Trophoblast cell (in vitro differentiated cells and primary cell): ENCODE results near the gene FGD4.
"Not testable (repeated sequence)": the region's sequence is repeated elsewhere in the genome, so short reads cannot be mapped to it uniquely, and the experiment has no call there.

Source experiments
- DNase-seq, 2 donors: peaks; one replicate each; pipeline ENCODE4 v3.0.0-alpha.2; 2016
- H2AFZ ChIP-seq: 2 replicates; pipeline ENCODE4 v1.6.1; 2013; ENCODE audit warnings: low read length, moderate library complexity, mild to moderate bottlenecking; ENCODE audit not compliant: insufficient read depth, poor library complexity
- H2AK5ac ChIP-seq: 2 replicates; pipeline ENCODE4 v1.6.1; 2013; ENCODE audit warnings: mild to moderate bottlenecking, low read length
- H2BK120ac ChIP-seq: 2 replicates; pipeline ENCODE4 v1.6.1; 2013; ENCODE audit warnings: low read length, mild to moderate bottlenecking, moderate library complexity; ENCODE audit not compliant: insufficient read depth, poor library complexity
- H2BK12ac ChIP-seq: 2 replicates; pipeline ENCODE4 v1.6.1; 2013; ENCODE audit warnings: mild to moderate bottlenecking, low read length, moderate library complexity
- H2BK5ac ChIP-seq: 2 replicates; pipeline ENCODE4 v1.6.1; 2013; ENCODE audit warnings: low read length, low read depth, moderate library complexity, mild to moderate bottlenecking; ENCODE audit not compliant: poor library complexity
- H3K14ac ChIP-seq: 2 replicates; pipeline ENCODE4 v1.6.1; 2013; ENCODE audit warnings: mild to moderate bottlenecking, low read length
- H3K18ac ChIP-seq: 2 replicates; pipeline ENCODE4 v1.6.1; 2013; ENCODE audit warnings: mild to moderate bottlenecking, low read length
- H3K23ac ChIP-seq: 2 replicates; pipeline ENCODE4 v1.6.1; 2013; ENCODE audit warnings: low read length
- H3K27ac ChIP-seq: 2 replicates; pipeline ENCODE4 v1.5.1; 2013; ENCODE audit warnings: low read depth, mild to moderate bottlenecking, inconsistent platforms, low read length, moderate library complexity
- H3K27me3 ChIP-seq: 2 replicates; pipeline ENCODE4 v1.6.1; 2013; ENCODE audit warnings: inconsistent platforms, mild to moderate bottlenecking, low read length, moderate library complexity; ENCODE audit not compliant: insufficient read depth
- H3K36me3 ChIP-seq, 2 experiments: 1 replicate in 1 of 2; 2 replicates in 1 of 2; pipeline ENCODE4 v1.6.1; 2013; ENCODE audit warnings: low read length in 2 of 2, mild to moderate bottlenecking in 2 of 2, moderate library complexity in 1 of 2; ENCODE audit not compliant: insufficient read depth in 2 of 2, control insufficient read depth in 1 of 2
- H3K4ac ChIP-seq: 2 replicates; pipeline ENCODE4 v1.6.1; 2013; ENCODE audit warnings: low read depth, mild to moderate bottlenecking, low read length, moderate library complexity
- H3K4me1 ChIP-seq, 2 experiments: 1 replicate in 1 of 2; 2 replicates in 1 of 2; pipeline ENCODE4 v1.6.1; 2013; ENCODE audit warnings: low read length in 2 of 2, mild to moderate bottlenecking in 2 of 2, moderate library complexity in 1 of 2; ENCODE audit not compliant: insufficient read depth in 2 of 2, control insufficient read depth in 1 of 2
- H3K4me2 ChIP-seq: 2 replicates; pipeline ENCODE4 v1.6.1; 2013; ENCODE audit warnings: inconsistent platforms, mild to moderate bottlenecking, low read length, moderate library complexity
- H3K4me3 ChIP-seq: 2 replicates; pipeline ENCODE4 v1.5.1; 2013; ENCODE audit warnings: mild to moderate bottlenecking, low read depth, low read length, inconsistent platforms
- H3K79me1 ChIP-seq: one replicate; pipeline ENCODE4 v1.6.1; 2013; ENCODE audit warnings: low read length
- H3K79me2 ChIP-seq: 2 replicates; pipeline ENCODE4 v1.6.1; 2013; ENCODE audit warnings: low read length, mild to moderate bottlenecking; ENCODE audit not compliant: control insufficient read depth, insufficient read depth, poor library complexity
- H3K9ac ChIP-seq: 2 replicates; pipeline ENCODE4 v1.6.1; 2013; ENCODE audit warnings: mild to moderate bottlenecking, low read length
- H3K9me3 ChIP-seq: 2 replicates; pipeline ENCODE4 v1.6.1; 2013; ENCODE audit warnings: low read depth, mild to moderate bottlenecking, control low read depth, inconsistent platforms, low read length; ENCODE audit not compliant: insufficient read depth
- H4K12ac ChIP-seq: 2 replicates; pipeline ENCODE4 v1.6.1; 2013; ENCODE audit warnings: low read depth, mild to moderate bottlenecking, low read length, moderate library complexity
- H4K8ac ChIP-seq: 2 replicates; pipeline ENCODE4 v1.6.1; 2013; ENCODE audit warnings: low read depth, mild to moderate bottlenecking, low read length, moderate library complexity
- H4K91ac ChIP-seq: one replicate; pipeline ENCODE4 v1.6.1; 2013; ENCODE audit warnings: low read depth, mild to moderate bottlenecking, low read length, moderate library complexity
- WGBS: extraction: QIAGEN DNeasy Blood & Tissue Kit; methylation state at CpG from one replicate; pipeline ENCODE4 v1.1.7; 2013; ENCODE audit warnings: missing lambda C conversion rate; ENCODE audit not compliant: insufficient read length, insufficient coverage; ENCODE audit errors: extremely low coverage; 5-methylcytosine and 5-hydroxymethylcytosine counted together

The FGD4 gene

DNA sequence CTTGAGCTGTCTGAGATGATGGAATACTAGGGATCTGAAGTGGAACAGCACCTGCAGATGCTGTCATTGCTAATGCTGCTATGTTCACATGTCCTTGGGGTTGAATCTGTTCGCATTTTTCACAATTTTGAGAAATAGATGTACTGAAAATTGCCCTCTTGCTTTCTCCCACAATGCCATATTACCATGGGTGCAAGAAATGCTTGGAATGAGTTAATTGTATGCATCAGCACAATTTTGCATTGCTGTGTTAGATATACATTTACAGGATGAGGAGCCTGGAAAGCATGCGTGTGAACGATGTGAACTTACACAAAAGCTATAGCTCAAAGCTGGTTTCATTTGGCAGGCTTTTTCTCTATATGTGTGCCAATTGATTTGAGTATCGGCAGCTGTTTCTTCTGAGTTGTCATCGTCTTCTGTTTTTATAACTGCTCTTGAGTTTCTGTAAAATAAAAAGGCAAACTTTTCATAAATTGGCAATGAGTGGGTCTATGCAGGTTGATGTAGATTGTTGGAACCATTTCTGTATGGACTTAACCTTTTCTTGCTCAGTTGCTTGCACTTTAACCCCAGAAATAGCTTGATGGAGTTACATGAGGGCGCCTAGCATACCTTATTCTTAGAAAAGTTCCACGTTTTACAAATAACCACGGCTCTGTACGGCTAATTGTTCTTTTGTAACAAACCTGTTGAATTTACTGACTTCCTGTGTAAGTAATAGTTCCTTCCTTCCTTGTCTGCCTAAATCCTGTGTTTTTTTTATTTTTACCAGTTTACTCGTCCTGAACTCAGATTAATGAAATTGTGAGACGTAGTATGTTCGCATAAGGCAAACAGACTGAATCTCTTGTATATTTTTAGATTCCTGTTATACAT lies 105.9 kb downstream of the FGD4 start:
- Histone ChIP-seq H3K36me3 (no peaks in the 10 kb centered on the region), H4K91ac (no peak overlapping the region), H3K23ac (no peak overlapping the region), H3K9me3 (no peaks in the 10 kb centered on the region), H2AFZ (no peak overlapping the region), H2BK120ac (no peak overlapping the region), H3K79me2 (no peaks in the 10 kb centered on the region), H3K79me1 (no peaks in the 10 kb centered on the region), H3K27me3 (no peaks in the 10 kb centered on the region), H3K27ac (no peak overlapping the region), H2BK12ac (no peak overlapping the region), H3K4me3 (no peak overlapping the region), H3K18ac (no peak overlapping the region), H2AK5ac (no peak overlapping the region), H3K4me2 (no peak overlapping the region), H3K4ac (no peak overlapping the region), H3K14ac (no peak overlapping the region), H3K4me1 (peaks cover 0 to 4% of the 10 kb centered on the region in 2 experiments), H4K8ac (no peak overlapping the region), H3K9ac (no peak overlapping the region), H2BK5ac (no peak overlapping the region), H4K12ac (no peak overlapping the region)
- WGBS: no CpG with 5 or more reads among the region's 12 CpGs
- DNase-seq: peak; percentile 3 to 62

DNA sequence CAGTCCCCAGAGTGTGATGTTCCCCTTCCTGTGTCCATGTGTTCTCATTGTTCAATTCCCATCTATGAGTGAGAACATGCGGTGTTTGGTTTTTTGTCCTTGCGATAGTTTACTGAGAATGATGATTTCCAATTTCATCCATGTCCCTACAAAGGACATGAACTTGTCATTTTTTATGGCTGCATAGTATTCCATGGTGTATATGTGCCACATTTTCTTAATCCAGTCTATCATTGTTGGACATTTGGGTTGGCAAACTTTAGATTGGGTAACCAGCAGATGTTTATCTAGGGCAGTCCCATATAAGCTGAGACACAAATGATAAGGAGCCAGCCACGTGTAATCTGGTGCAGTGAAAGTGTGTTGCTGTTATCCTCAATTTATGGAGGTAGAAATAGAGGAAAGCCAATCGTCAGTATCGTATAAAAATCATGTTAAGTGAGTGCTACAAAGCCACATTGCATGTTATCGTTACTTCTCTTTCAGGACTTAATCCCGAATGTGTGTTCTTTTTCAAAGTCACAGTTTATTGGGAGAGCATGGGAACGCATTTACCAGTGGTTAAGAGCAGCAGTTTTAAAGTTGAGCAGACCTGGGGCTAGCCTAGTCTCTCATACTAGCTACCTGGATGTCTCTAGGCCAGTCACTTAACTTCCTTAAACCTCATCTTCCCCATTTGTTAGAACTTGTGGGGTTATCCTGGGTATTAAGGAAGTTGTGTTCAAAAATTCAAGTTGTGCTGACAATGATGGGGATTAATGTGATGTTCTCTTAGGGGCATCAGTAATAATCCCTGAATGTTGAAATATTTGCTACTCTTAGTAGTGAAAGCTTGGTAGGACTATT lies 108.0 kb downstream of the FGD4 start:
- not testable (repeated sequence) for DNase-seq, H2BK5ac ChIP-seq, H3K9ac ChIP-seq, H3K27ac ChIP-seq, H3K4me3 ChIP-seq, H2AK5ac ChIP-seq, H3K79me1 ChIP-seq, H3K18ac ChIP-seq, H3K14ac ChIP-seq, H3K79me2 ChIP-seq, H3K23ac ChIP-seq, H3K4me1 ChIP-seq, H3K27me3 ChIP-seq, H3K4me2 ChIP-seq, H4K12ac ChIP-seq, H2BK120ac ChIP-seq, H2AFZ ChIP-seq, H2BK12ac ChIP-seq, H3K4ac ChIP-seq, H3K36me3 ChIP-seq, H4K91ac ChIP-seq, H3K9me3 ChIP-seq, H4K8ac ChIP-seq
- WGBS: no CpG with 5 or more reads among the region's 8 CpGs

DNA sequence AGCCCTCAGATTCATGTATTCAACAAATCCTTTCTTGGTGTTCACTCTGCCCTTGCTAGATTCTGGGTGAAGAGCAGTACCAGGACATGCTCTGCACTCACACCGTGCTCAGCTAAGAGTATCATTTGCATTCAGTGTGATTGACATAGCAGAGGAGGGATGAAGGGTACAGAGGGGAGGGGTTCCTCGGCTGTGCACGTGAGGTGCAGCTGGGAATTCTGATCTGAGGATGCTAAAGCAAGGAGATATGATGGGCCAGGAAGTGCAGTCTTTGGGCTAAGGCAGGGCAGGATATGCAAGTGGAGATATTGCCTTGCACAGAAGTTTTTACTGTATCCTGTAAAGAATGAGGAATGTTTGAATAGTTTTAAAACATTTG lies 108.6 kb downstream of the FGD4 start:
- Histone ChIP-seq H4K8ac (no peak overlapping the region), H2AK5ac (no peak overlapping the region), H3K27me3 (no peaks in the 10 kb centered on the region), H3K79me2 (no peaks in the 10 kb centered on the region), H3K4me2 (no peak overlapping the region), H3K27ac (no peak overlapping the region), H3K9me3 (no peaks in the 10 kb centered on the region), H2AFZ (no peak overlapping the region), H2BK12ac (no peak overlapping the region), H3K18ac (no peak overlapping the region), H3K4me3 (no peak overlapping the region), H3K4ac (no peak overlapping the region), H3K14ac (no peak overlapping the region), H3K23ac (no peak overlapping the region), H4K12ac (no peak overlapping the region), H4K91ac (no peak overlapping the region), H3K9ac (no peak overlapping the region), H3K4me1 (no peaks in the 10 kb centered on the region), H3K36me3 (no peaks in the 10 kb centered on the region), H2BK5ac (no peak overlapping the region), H3K79me1 (no peaks in the 10 kb centered on the region), H2BK120ac (no peak overlapping the region)
- no peak for DNase-seq
- WGBS: no CpG with 5 or more reads among the region's 3 CpGs

- Histone ChIP-seq H4K8ac (no peak overlapping the region), H3K27ac (no peak overlapping the region), H2BK120ac (no peak overlapping the region), H3K18ac (no peak overlapping the region), H2AFZ (no peak overlapping the region), H4K91ac (no peak overlapping the region), H3K79me1 (no peaks in the 10 kb centered on the region), H3K4me2 (no peak overlapping the region), H3K23ac (no peak overlapping the region), H2BK12ac (no peak overlapping the region), H3K36me3 (no peaks in the 10 kb centered on the region), H3K4me3 (no peak overlapping the region), H3K9ac (no peak overlapping the region), H3K27me3 (no peaks in the 10 kb centered on the region), H3K4ac (no peak overlapping the region), H2BK5ac (no peak overlapping the region), H3K79me2 (no peaks in the 10 kb centered on the region), H3K14ac (no peak overlapping the region), H2AK5ac (no peak overlapping the region), H3K4me1 (no peaks in the 10 kb centered on the region), H4K12ac (no peak overlapping the region), H3K9me3 (no peaks in the 10 kb centered on the region)
- no CpG with 5 or more reads among the region's 3 CpGs for WGBS
- DNase-seq: no peak
These were observed 109.3 kb downstream of the FGD4 start for GRCh38 chr12:32508626-32509025.
